Right atrium auricular region (tissue), 2 donors: ENCODE measurements around the gene CTAGE8. TPM values are rescaled to one million over a fixed set of nuclear protein-coding genes. Genes with fewer than 3 reads are reported as not detected.
"Not testable (repeated sequence)": the region's sequence is repeated elsewhere in the genome, so short reads cannot be mapped to it uniquely, and the experiment has no call there.

Experiments used
- DNase-seq: peaks from one replicate; pipeline ENCODE4 v3.0.0-alpha.2; 2019; ENCODE audit warnings: low spot score
- H3K27ac ChIP-seq, 2 donors: fragments of 200-600 bp; sonication (generic); 1 replicate in 1 of 2; 2 replicates in 1 of 2; pipeline ENCODE4 v1.5.1; 2016 to 2019
- H3K27me3 ChIP-seq, 2 donors: fragments of 200-600 bp; sonication (generic); one replicate each; pipeline versions ENCODE4 v1.5.1 to v1.6.0; 2017 to 2019
- H3K36me3 ChIP-seq: fragments of 200-600 bp; sonication (generic); one replicate; pipeline ENCODE4 v1.5.1; 2016
- H3K4me1 ChIP-seq, 2 donors: fragments of 200-600 bp; sonication (generic); one replicate each; pipeline versions ENCODE4 v1.5.1 to v1.6.0; 2017 to 2019
- H3K4me3 ChIP-seq, 2 donors: fragments of 200-600 bp; sonication (generic); 1 replicate in 1 of 2; 2 replicates in 1 of 2; pipeline ENCODE4 v1.5.1; 2017 to 2019; ENCODE audit warnings: mild to moderate bottlenecking in 1 of 2, moderate library complexity in 1 of 2
- H3K9me3 ChIP-seq, 2 donors: fragments of 200-600 bp; sonication (generic); one replicate each; pipeline ENCODE4 v1.5.1; 2019
- total RNA-seq, 2 donors: library from RNA; depleted of rRNA; stranded (reverse); fragments of >200 nt; gene quantifications; one replicate each; pipeline ENCODE4 v1.1.0, GENCODE V29; 2016

The CTAGE8 gene
- total RNA-seq, 2 donors from 2014 or later: 1.2 TPM; not detected in 1

- not testable (repeated sequence) for H3K4me1 ChIP-seq
Observed at GRCh38 chr7:144238530-144239082, 30.5 kb downstream of the CTAGE8 start.

GRCh38 chr7:144233039-144233438 lies 36.0 kb downstream of the CTAGE8 start:
- H3K9me3 ChIP-seq: not testable (repeated sequence)

More at GRCh38 chr7:144238530-144239082, 30.5 kb downstream of the CTAGE8 start:
- H3K27ac ChIP-seq, H3K36me3 ChIP-seq, H3K4me3 ChIP-seq, H3K27me3 ChIP-seq, DNase-seq, H3K9me3 ChIP-seq: not testable (repeated sequence)

GRCh38 chr7:144231027-144231426 lies 38.1 kb downstream of the CTAGE8 start:
- not testable (repeated sequence) for DNase-seq, H3K9me3 ChIP-seq, H3K4me3 ChIP-seq, H3K27ac ChIP-seq, H3K36me3 ChIP-seq, H3K4me1 ChIP-seq, H3K27me3 ChIP-seq

More at GRCh38 chr7:144233039-144233438, 36.0 kb downstream of the CTAGE8 start:
- H3K4me1 ChIP-seq, DNase-seq, H3K27me3 ChIP-seq, H3K27ac ChIP-seq, H3K4me3 ChIP-seq, H3K36me3 ChIP-seq: not testable (repeated sequence)

GRCh38 chr7:144228810-144229209 lies 40.3 kb downstream of the CTAGE8 start:
- not testable (repeated sequence) for DNase-seq, H3K4me1 ChIP-seq, H3K27ac ChIP-seq, H3K36me3 ChIP-seq, H3K4me3 ChIP-seq, H3K27me3 ChIP-seq, H3K9me3 ChIP-seq

GRCh38 chr7:144226866-144227265 lies 42.2 kb downstream of the CTAGE8 start:
- H3K27ac ChIP-seq, DNase-seq, H3K9me3 ChIP-seq, H3K4me3 ChIP-seq, H3K36me3 ChIP-seq, H3K27me3 ChIP-seq, H3K4me1 ChIP-seq: not testable (repeated sequence)

- H3K27ac ChIP-seq, H3K27me3 ChIP-seq, H3K9me3 ChIP-seq: not testable (repeated sequence)
Observed at GRCh38 chr7:144223675-144224074, 45.4 kb downstream of the CTAGE8 start.

GRCh38 chr7:144220531-144220930 lies 48.6 kb downstream of the CTAGE8 start:
- H3K27me3 ChIP-seq, H3K4me1 ChIP-seq, H3K36me3 ChIP-seq, H3K27ac ChIP-seq, H3K4me3 ChIP-seq, H3K9me3 ChIP-seq, DNase-seq: not testable (repeated sequence)

More at GRCh38 chr7:144223675-144224074, 45.4 kb downstream of the CTAGE8 start:
- H3K36me3 ChIP-seq, DNase-seq, H3K4me3 ChIP-seq, H3K4me1 ChIP-seq: not testable (repeated sequence)

GRCh38 chr7:144219149-144219548 lies 49.9 kb downstream of the CTAGE8 start:
- H3K4me3 ChIP-seq, H3K27me3 ChIP-seq, H3K4me1 ChIP-seq, H3K36me3 ChIP-seq, H3K9me3 ChIP-seq, H3K27ac ChIP-seq, DNase-seq: not testable (repeated sequence)

GRCh38 chr7:144218581-144218980 lies 50.5 kb downstream of the CTAGE8 start:
- H3K9me3 ChIP-seq, H3K36me3 ChIP-seq, H3K27me3 ChIP-seq, DNase-seq, H3K4me3 ChIP-seq, H3K4me1 ChIP-seq, H3K27ac ChIP-seq: not testable (repeated sequence)

- H3K4me3 ChIP-seq, H3K4me1 ChIP-seq, H3K36me3 ChIP-seq, H3K9me3 ChIP-seq, DNase-seq, H3K27ac ChIP-seq, H3K27me3 ChIP-seq: not testable (repeated sequence)
Observed at GRCh38 chr7:144217200-144217599, 51.9 kb downstream of the CTAGE8 start.

Other genes with a start within 250 kb of the CTAGE8 start
- not detected for gene OR2A5, start 220.3 kb downstream of the CTAGE8 start, total RNA-seq
- not detected for gene OR2A25, start 199.5 kb downstream of the CTAGE8 start, total RNA-seq
- gene OR2A12, start 183.0 kb downstream of the CTAGE8 start, total RNA-seq: not detected
- not detected for gene OR2A2, start 159.7 kb downstream of the CTAGE8 start, total RNA-seq
- not detected for gene OR2A14, start 146.1 kb downstream of the CTAGE8 start, total RNA-seq
- gene CTAGE4, start 85.8 kb downstream of the CTAGE8 start, total RNA-seq: under 1 TPM; 0.59 to 0.90 TPM
- gene ARHGEF35, start 73.5 kb downstream of the CTAGE8 start, total RNA-seq: 1 to 10 TPM; 1.7 TPM
- gene OR2A42, start 29.7 kb downstream of the CTAGE8 start, total RNA-seq: under 1 TPM; 0.11 to 0.39 TPM
- 1 to 10 TPM in 1 of 2 donors, under 1 TPM in 1; 0.94 to 2.7 TPM for gene OR2A7, start 4.5 kb downstream of the CTAGE8 start, total RNA-seq
- gene OR2A1, start 43.1 kb upstream of the CTAGE8 start, total RNA-seq: under 1 TPM in 1 of 2 donors, not detected in 1; 0.28 TPM
- gene ARHGEF5, start 86.1 kb upstream of the CTAGE8 start, total RNA-seq: 1 to 10 TPM; 4.7 to 5.0 TPM
- not detected for gene NOBOX, start 134.4 kb upstream of the CTAGE8 start, total RNA-seq